ENCODE results near the gene GPR3.

GPR3 gene

GRCh38 chr1:27392096-27392777 lies at the start of gene GPR3:
Gene GPR3, plus strand, starts transcription at chr1:27392622. Its CDS starts 1,177 bp downstream, at chr1:27393799.
- DNase-seq (ENCODE audit: low spot score): peak; percentile 95

- DNase-seq (ENCODE audit: low spot score): peak; percentile 55
Measured at GRCh38 chr1:27342778-27343638, 49.4 kb upstream of the GPR3 start.

- no peak for DNase-seq (ENCODE audit: low spot score)
Measured at GRCh38 chr1:27343639-27344025, 48.8 kb upstream of the GPR3 start.

DNA sequence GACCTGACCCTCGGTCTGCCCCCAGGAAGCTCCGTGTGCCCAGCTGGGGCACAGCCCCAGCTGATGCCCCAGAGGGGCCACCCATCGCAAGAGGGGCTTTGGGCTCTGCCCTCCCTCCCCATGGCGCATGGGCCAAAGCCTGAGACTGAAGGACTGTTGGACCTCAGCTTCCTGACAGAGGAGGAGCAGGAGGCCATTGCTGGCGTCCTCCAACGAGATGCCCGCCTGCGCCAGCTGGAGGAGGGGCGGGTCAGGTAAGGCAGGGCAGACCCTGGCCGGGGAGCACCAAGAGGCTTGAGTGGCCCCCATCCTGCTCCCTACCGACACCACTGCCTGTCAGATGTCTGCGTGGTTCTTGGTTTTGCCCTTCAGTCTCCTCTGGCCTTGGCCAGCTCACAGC lies 47.1 kb upstream of the GPR3 start:
- no peak for DNase-seq (ENCODE audit: low spot score)

DNA sequence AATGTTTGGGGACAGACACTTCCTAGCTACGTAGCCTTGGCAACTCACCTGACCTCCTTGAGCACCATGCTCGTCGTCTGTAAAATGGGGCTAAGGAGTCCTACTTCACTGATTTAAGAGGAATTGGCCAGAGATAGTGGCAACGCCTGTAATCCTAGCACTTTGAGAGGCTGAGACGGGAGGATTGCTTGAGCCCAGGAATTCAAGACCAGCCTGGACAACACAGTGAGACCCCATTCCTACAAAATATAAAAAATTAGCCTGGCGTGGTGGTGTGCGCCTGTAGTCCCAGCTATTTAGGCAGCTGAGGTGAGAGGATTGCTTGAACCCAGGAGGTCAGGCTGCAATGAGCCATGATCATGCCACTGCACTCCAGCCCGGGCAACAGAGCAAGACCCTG lies 46.1 kb upstream of the GPR3 start:
- no peak for DNase-seq (ENCODE audit: low spot score)

- no peak for DNase-seq (ENCODE audit: low spot score)
Measured at GRCh38 chr1:27346991-27347624, 45.3 kb upstream of the GPR3 start.

DNA sequence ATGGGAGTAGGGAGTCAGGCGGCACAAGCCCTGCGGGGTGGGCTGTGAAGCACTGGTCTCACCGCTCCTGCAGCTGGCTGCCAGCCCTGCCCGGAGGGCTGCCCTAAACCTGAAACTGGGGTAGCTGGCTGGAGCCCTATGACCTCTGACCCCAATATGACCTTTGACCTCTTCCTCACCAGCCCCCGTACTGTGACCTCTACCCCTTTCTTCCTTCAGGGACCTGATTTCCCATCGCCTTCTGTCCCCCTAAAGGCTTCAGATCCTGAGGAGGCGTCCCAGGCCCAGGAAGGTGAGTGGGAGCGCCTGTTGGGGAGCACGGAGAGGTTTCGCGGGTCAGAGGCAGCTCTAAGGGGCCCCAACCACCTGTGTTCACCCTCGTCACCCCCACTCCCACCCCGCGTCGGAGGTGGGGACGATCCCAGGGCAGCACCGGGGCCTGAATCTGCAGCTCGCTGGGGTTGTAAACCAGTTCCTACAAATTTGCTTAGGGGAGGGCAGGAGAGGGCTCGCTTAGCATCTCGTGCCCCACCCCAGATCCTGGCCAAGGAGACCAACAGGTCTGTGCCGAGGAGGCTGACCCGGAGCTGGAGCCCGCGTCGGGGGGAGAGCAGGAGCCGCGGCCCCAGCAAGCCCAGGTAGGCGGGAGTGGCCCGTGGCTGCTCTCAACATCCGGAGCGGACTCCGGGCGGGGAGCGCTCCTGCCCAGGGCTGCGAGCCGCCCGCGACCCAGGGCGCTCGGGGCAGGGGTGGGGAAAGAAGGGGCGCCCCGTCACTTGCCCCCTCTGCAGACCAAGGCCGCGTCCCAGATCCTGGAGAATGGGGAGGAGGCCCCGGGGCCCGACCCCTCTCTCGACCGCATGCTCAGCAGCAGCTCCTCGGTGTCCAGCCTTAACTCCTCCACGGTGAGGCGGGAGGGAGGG lies 43.3 kb upstream of the GPR3 start:
- DNase-seq (ENCODE audit: low spot score): peak; percentile 91

- DNase-seq (ENCODE audit: low spot score): peak; percentile 82
Measured at GRCh38 chr1:27349784-27350662, 42.4 kb upstream of the GPR3 start.

- DNase-seq (ENCODE audit: low spot score): peak; percentile 90
Measured at GRCh38 chr1:27350663-27351540, 41.5 kb upstream of the GPR3 start.

- DNase-seq (ENCODE audit: low spot score): no peak
Measured at GRCh38 chr1:27351541-27352107, 40.8 kb upstream of the GPR3 start.

DNA sequence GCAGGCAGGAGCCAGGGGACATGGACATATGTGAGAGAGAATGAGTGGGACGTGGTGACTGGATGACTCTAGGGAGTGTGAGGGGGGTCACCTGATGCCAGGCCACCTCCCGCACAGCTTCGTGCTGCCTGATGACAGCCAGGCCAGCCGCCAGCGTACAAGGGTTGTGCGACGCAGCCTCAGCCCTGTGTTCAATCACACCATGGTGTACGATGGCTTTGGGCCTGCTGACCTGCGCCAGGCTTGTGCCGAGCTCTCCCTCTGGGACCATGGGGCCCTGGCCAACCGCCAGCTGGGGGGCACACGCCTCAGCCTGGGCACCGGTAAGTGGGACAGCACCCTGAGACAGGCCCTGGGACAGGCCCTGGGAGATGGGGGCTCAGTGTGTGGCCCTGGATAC lies 39.3 kb upstream of the GPR3 start:
- DNase-seq (ENCODE audit: low spot score): no peak

- DNase-seq (ENCODE audit: low spot score): no peak
Measured at GRCh38 chr1:27353629-27354028, 38.8 kb upstream of the GPR3 start.

GRCh38 chr1:27355683-27356082 lies 36.7 kb upstream of the GPR3 start:
- DNase-seq (ENCODE audit: low spot score): no peak

DNA sequence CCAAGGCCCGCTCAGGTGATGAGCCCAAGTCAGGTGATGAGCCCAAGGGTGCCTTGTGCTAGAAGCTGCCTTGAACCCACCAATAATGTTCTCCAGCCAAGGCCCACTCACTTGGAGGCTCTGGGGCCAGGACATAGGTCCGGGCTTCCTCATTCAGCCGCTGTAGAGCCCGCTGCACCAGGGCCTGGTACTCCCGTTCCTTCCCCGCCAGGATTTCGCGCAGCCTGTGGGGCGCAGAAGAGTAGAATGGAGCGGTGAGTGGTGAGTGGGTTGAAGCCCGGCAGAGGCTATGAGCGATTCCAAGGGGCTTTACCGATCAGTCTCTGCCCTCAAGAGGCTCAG lies 36.2 kb upstream of the GPR3 start:
- DNase-seq (ENCODE audit: low spot score): no peak

DNA sequence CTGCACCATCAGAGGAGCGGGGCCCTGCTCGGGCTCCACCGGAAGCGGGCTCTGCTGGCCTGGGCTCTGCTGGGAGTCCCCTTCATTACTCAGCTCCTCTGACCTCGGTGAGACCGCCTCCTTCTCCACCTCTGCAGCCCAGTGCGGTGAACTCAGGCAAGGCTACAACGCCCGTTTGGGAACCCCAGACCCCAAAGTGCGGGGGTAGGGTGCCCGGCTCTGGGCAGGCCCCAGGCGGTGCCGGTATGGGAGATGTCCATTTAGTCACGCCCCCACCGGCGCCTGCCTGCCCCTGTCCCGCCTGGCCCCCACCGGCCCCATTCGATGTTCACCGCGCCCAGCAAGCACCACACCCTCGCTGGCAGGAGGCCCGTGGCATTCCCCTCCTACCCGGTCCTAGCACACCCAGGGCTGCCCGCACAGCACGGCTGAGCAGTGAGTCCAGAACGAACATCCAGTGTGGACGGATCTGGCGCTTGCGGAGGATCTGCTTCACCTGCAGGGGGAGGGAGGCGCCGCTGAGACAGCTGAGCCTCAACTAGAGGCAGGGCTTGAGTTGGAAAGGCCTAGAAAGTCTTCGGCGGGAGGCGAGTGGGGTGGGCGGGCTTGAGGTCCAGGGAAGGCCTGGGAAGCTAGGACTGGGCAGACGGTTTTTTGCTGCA lies 35.7 kb upstream of the GPR3 start:
- no peak for DNase-seq (ENCODE audit: low spot score)

GRCh38 chr1:27357281-27358037 lies 35.0 kb upstream of the GPR3 start:
- DNase-seq (ENCODE audit: low spot score): peak; percentile 92

DNA sequence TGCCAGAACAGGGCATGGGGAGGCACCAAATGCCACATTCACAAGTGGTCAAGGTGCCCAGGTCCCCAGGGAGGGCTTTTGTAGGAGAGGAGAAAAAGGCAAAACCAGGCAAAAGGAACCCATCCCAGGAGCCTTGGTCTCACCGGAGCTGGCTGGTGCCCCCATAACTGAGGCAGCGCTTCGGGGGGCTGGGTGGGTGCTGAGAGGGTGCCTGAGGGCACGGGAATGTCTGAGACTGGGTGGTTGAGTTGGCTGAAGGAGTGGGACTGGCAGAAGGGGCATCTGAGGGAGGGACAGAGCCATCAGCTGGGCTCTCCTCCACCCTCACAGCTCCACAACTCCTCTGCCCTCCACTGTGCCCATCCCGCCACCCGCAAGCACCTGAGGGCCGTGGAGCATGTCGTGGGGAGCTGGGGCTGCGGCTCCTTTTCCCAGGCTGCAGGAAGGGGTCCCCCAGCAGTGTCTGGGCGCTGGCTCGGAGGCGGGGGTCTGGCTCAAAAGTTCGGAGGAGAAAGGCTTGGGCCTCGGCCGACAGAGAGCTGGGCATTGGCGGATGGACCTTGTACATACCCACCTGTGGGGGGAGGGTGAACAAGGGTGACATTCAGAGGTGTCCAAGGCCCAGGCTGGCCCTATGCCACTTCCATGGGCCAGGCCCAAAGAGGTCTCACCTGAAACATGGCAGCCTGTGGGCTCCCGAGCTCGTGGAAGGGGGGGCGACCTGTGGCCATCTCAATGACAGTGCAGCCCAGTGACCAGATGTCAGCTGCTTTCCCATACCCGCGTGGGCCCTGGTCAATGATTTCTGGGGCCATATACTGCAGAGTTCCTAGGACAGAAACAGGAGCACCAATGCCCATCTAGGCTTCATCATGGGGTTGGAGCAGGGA lies 34.1 kb upstream of the GPR3 start:
- DNase-seq (ENCODE audit: low spot score): no peak

Data from iPS-NIHi11 (cell line).